Mammary epithelial cell (primary cell): Measurements from ENCODE around the gene KLHL9.

Source experiments
- CTCF ChIP-seq, 2 donors: IDR thresholded peaks in 1 of 2; conservative IDR thresholded peaks in 1 of 2; 2 replicates each; pipeline ENCODE4 v1.5.1; 2011 to 2012; ENCODE audit warnings: inconsistent platforms in 2 of 2, low read length in 2 of 2, mild to moderate bottlenecking in 2 of 2, control low read depth in 1 of 2, low read depth in 1 of 2; ENCODE audit not compliant: insufficient read depth in 1 of 2; ENCODE audit errors: extremely low read depth in 1 of 2
- EZH2 ChIP-seq: IDR thresholded peaks from 2 replicates; pipeline ENCODE4 v1.6.1; 2012; ENCODE audit warnings: low read length, inconsistent platforms, borderline replicate concordance

GRCh38 chr9:21334701-21335632 lies at the start of gene KLHL9:
- TF ChIP-seq CTCF (conservative IDR thresholded peaks at IDR 0.05 in 1 of 2, IDR thresholded peaks at IDR 0.05 in 1 of 2; ENCODE audit: extremely low read depth in 1 of 2, insufficient read depth in 1 of 2, low read depth in 1 of 2, low read length in 2 of 2) (no peak), EZH2 (no peak)
